ENCODE data around the gene DALRD3.
A peak's percentile ranks its signal among the peaks of the same experiment; 100 is the strongest.

The DALRD3 gene

DNA sequence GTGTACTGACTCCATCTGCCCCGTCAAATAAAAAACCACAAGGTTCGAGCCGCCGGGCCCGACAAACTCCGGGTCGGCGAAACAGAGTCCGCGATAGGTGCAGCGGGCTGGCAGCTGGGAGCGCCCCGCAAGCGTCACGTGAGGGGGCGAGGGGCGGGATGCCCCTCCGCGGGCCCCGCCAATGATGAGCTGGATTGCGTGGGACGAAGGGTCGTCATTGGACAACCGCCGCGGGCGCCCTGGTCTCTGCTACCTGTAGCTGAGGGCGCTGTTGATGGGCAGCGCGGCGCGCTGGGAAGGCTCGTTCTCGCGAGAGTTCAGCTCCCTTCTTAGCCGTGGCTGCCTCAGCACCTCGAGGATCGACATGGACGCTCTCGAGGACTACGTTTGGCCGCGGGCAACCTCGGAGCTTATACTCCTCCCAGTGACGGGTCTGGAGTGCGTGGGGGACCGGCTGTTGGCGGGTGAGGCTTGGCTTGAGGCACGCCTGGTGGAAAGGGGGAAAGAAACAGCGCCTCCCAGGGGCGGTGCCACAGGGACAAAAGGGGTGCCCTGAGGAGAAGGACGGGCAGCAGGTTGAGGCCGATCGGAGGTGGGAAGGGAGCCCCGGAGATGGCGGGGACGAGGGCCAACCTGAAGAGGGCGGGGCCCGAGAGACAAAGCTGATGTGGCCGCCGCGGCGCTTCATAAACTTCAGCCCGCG lies 11.2 kb downstream of the DALRD3 start, which contains the start of gene WDR6 (continued):
- TF ChIP-seq ZNF26 (tag by site-specific recombination; IDR thresholded peaks at IDR 0.05) (no peak), ZEB2 (tag by site-specific recombination; IDR thresholded peaks at IDR 0.05) (peak; percentile 78), ZBTB6 (tag by site-specific recombination; IDR thresholded peaks at IDR 0.05) (no peak), ZFP37 (tag by site-specific recombination; IDR thresholded peaks at IDR 0.05) (peak; percentile 78), ZNF169 (tag by site-specific recombination; IDR thresholded peaks at IDR 0.05) (no peak), ZBTB26 (tag by site-specific recombination; optimal IDR thresholded peaks at IDR 0.05) (peak; percentile 89), ZNF701 (tag by site-specific recombination; IDR thresholded peaks at IDR 0.05) (no peak), IKZF3 (tag by site-specific recombination; IDR thresholded peaks at IDR 0.05) (no peak), ZNF776 (tag by site-specific recombination; IDR thresholded peaks at IDR 0.05; ENCODE audit: borderline replicate concordance) (no peak), ZNF350 (tag by site-specific recombination; IDR thresholded peaks at IDR 0.05) (no peak), ZNF707 (tag by site-specific recombination; IDR thresholded peaks at IDR 0.05) (no peak), MEIS1 (CRISPR knock-in tag; IDR thresholded peaks at IDR 0.05; ENCODE audit: borderline replicate concordance) (no peak), ZNF24 (tag by site-specific recombination; IDR thresholded peaks at IDR 0.05) (peak; percentile 9; the same call in 1 of the 2 replicates), ZNF76 (tag by site-specific recombination; IDR thresholded peaks at IDR 0.05; ENCODE audit: borderline replicate concordance, low read depth) (peak; percentile 85), FEZF1 (tag by site-specific recombination; IDR thresholded peaks at IDR 0.05) (no peak), ZNF677 (tag by site-specific recombination; IDR thresholded peaks at IDR 0.05) (no peak), ZNF610 (tag by site-specific recombination; IDR thresholded peaks at IDR 0.05; ENCODE audit: borderline replicate concordance) (0 out of 2 replicates have a peak, but pooled peaks have one; percentile 13), PRDM1 (tag by site-specific recombination; IDR thresholded peaks at IDR 0.05) (no peak), ZNF175 (tag by site-specific recombination; IDR thresholded peaks at IDR 0.05) (no peak)
- TF ChIP-seq, protein P1, sequence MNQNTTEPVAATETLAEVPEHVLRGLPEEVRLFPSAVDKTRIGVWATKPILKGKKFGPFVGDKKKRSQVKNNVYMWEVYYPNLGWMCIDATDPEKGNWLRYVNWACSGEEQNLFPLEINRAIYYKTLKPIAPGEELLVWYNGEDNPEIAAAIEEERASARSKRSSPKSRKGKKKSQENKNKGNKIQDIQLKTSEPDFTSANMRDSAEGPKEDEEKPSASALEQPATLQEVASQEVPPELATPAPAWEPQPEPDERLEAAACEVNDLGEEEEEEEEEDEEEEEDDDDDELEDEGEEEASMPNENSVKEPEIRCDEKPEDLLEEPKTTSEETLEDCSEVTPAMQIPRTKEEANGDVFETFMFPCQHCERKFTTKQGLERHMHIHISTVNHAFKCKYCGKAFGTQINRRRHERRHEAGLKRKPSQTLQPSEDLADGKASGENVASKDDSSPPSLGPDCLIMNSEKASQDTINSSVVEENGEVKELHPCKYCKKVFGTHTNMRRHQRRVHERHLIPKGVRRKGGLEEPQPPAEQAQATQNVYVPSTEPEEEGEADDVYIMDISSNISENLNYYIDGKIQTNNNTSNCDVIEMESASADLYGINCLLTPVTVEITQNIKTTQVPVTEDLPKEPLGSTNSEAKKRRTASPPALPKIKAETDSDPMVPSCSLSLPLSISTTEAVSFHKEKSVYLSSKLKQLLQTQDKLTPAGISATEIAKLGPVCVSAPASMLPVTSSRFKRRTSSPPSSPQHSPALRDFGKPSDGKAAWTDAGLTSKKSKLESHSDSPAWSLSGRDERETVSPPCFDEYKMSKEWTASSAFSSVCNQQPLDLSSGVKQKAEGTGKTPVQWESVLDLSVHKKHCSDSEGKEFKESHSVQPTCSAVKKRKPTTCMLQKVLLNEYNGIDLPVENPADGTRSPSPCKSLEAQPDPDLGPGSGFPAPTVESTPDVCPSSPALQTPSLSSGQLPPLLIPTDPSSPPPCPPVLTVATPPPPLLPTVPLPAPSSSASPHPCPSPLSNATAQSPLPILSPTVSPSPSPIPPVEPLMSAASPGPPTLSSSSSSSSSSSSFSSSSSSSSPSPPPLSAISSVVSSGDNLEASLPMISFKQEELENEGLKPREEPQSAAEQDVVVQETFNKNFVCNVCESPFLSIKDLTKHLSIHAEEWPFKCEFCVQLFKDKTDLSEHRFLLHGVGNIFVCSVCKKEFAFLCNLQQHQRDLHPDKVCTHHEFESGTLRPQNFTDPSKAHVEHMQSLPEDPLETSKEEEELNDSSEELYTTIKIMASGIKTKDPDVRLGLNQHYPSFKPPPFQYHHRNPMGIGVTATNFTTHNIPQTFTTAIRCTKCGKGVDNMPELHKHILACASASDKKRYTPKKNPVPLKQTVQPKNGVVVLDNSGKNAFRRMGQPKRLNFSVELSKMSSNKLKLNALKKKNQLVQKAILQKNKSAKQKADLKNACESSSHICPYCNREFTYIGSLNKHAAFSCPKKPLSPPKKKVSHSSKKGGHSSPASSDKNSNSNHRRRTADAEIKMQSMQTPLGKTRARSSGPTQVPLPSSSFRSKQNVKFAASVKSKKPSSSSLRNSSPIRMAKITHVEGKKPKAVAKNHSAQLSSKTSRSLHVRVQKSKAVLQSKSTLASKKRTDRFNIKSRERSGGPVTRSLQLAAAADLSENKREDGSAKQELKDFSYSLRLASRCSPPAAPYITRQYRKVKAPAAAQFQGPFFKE (tag by site-specific recombination; IDR thresholded peaks at IDR 0.05; ENCODE audit: borderline replicate concordance) = no peak
- TF ChIP-seq, protein P2, sequence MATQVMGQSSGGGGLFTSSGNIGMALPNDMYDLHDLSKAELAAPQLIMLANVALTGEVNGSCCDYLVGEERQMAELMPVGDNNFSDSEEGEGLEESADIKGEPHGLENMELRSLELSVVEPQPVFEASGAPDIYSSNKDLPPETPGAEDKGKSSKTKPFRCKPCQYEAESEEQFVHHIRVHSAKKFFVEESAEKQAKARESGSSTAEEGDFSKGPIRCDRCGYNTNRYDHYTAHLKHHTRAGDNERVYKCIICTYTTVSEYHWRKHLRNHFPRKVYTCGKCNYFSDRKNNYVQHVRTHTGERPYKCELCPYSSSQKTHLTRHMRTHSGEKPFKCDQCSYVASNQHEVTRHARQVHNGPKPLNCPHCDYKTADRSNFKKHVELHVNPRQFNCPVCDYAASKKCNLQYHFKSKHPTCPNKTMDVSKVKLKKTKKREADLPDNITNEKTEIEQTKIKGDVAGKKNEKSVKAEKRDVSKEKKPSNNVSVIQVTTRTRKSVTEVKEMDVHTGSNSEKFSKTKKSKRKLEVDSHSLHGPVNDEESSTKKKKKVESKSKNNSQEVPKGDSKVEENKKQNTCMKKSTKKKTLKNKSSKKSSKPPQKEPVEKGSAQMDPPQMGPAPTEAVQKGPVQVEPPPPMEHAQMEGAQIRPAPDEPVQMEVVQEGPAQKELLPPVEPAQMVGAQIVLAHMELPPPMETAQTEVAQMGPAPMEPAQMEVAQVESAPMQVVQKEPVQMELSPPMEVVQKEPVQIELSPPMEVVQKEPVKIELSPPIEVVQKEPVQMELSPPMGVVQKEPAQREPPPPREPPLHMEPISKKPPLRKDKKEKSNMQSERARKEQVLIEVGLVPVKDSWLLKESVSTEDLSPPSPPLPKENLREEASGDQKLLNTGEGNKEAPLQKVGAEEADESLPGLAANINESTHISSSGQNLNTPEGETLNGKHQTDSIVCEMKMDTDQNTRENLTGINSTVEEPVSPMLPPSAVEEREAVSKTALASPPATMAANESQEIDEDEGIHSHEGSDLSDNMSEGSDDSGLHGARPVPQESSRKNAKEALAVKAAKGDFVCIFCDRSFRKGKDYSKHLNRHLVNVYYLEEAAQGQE (tag by site-specific recombination; IDR thresholded peaks at IDR 0.05) = no peak
- TF ChIP-seq, protein P3, sequence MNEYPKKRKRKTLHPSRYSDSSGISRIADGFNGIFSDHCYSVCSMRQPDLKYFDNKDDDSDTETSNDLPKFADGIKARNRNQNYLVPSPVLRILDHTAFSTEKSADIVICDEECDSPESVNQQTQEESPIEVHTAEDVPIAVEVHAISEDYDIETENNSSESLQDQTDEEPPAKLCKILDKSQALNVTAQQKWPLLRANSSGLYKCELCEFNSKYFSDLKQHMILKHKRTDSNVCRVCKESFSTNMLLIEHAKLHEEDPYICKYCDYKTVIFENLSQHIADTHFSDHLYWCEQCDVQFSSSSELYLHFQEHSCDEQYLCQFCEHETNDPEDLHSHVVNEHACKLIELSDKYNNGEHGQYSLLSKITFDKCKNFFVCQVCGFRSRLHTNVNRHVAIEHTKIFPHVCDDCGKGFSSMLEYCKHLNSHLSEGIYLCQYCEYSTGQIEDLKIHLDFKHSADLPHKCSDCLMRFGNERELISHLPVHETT (tag by site-specific recombination; IDR thresholded peaks at IDR 0.05) = no peak
- TF ChIP-seq, protein P4, sequence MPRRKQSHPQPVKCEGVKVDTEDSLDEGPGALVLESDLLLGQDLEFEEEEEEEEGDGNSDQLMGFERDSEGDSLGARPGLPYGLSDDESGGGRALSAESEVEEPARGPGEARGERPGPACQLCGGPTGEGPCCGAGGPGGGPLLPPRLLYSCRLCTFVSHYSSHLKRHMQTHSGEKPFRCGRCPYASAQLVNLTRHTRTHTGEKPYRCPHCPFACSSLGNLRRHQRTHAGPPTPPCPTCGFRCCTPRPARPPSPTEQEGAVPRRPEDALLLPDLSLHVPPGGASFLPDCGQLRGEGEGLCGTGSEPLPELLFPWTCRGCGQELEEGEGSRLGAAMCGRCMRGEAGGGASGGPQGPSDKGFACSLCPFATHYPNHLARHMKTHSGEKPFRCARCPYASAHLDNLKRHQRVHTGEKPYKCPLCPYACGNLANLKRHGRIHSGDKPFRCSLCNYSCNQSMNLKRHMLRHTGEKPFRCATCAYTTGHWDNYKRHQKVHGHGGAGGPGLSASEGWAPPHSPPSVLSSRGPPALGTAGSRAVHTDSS (tag by site-specific recombination; IDR thresholded peaks at IDR 0.05) = no peak

Data from HEK293 (cell line).